ENCODE measurements around the gene C1orf185.

C1orf185 gene

GRCh38 chr1:51101976-51102375 is at the start of gene C1orf185:
TSS of gene C1orf185 (plus strand) at chr1:51102228. CDS start at chr1:51102234, 6 bp downstream.
- H3K27ac ChIP-seq (ENCODE audit: low read length): no peak within 1 kb of the TSS
- H3K36me3 ChIP-seq (ENCODE audit: insufficient read depth, low read depth, low read length): no peaks in the 10 kb centered on the region
- no peak within 1 kb of the TSS for H3K4me3 ChIP-seq (ENCODE audit: low read length)
- H3K9me3 ChIP-seq (ENCODE audit: insufficient read depth, low read depth, low read length): no peaks in the 10 kb centered on the region
- no peaks in the 10 kb centered on the region for H3K27me3 ChIP-seq (ENCODE audit: insufficient read depth, low read length)
- no peaks in the 10 kb centered on the region for H3K4me1 ChIP-seq (ENCODE audit: insufficient read depth, low read length)
- no peak within 1 kb of the TSS for H3K9ac ChIP-seq (ENCODE audit: low read depth, low read length)

- no peak overlapping the region for H3K27ac ChIP-seq (ENCODE audit: low read length)
Observed at GRCh38 chr1:51058858-51059257, 43.2 kb upstream of the C1orf185 start.

GRCh38 chr1:51061231-51061918 is 40.7 kb upstream of the C1orf185 start:
- Histone ChIP-seq H3K27me3 (ENCODE audit: insufficient read depth, low read length) (no peaks in the 10 kb centered on the region), H3K36me3 (ENCODE audit: insufficient read depth, low read depth, low read length) (no peaks in the 10 kb centered on the region), H3K4me1 (ENCODE audit: insufficient read depth, low read length) (no peaks in the 10 kb centered on the region), H3K4me3 (ENCODE audit: low read length) (no peak overlapping the region), H3K9ac (ENCODE audit: low read depth, low read length) (no peak overlapping the region), H3K9me3 (ENCODE audit: insufficient read depth, low read depth, low read length) (no peaks in the 10 kb centered on the region; the same call in 1 of the 2 replicates), H3K27ac (ENCODE audit: low read length) (no peak overlapping the region)

More at GRCh38 chr1:51058858-51059257, 43.2 kb upstream of the C1orf185 start:
- no peaks in the 10 kb centered on the region for H3K27me3 ChIP-seq (ENCODE audit: insufficient read depth, low read length)
- H3K4me3 ChIP-seq (ENCODE audit: low read length): no peak overlapping the region
- no peak overlapping the region for H3K9ac ChIP-seq (ENCODE audit: low read depth, low read length)
- H3K9me3 ChIP-seq (ENCODE audit: insufficient read depth, low read depth, low read length): no peaks in the 10 kb centered on the region; the same call in 1 of the 2 replicates
- H3K4me1 ChIP-seq (ENCODE audit: insufficient read depth, low read length): no peaks in the 10 kb centered on the region
- no peaks in the 10 kb centered on the region for H3K36me3 ChIP-seq (ENCODE audit: insufficient read depth, low read depth, low read length)

GRCh38 chr1:51063121-51063520 is 38.9 kb upstream of the C1orf185 start:
- Histone ChIP-seq H3K27me3 (ENCODE audit: insufficient read depth, low read length) (no peaks in the 10 kb centered on the region), H3K4me3 (ENCODE audit: low read length) (no peak overlapping the region), H3K9me3 (ENCODE audit: insufficient read depth, low read depth, low read length) (no peaks in the 10 kb centered on the region; the same call in 1 of the 2 replicates), H3K36me3 (ENCODE audit: insufficient read depth, low read depth, low read length) (no peaks in the 10 kb centered on the region), H3K27ac (ENCODE audit: low read length) (no peak overlapping the region), H3K4me1 (ENCODE audit: insufficient read depth, low read length) (no peaks in the 10 kb centered on the region), H3K9ac (ENCODE audit: low read depth, low read length) (no peak overlapping the region)

GRCh38 chr1:51070011-51070410 is 32.0 kb upstream of the C1orf185 start:
- H3K27ac ChIP-seq (ENCODE audit: low read length): no peak overlapping the region
- no peaks in the 10 kb centered on the region for H3K36me3 ChIP-seq (ENCODE audit: insufficient read depth, low read depth, low read length)
- H3K27me3 ChIP-seq (ENCODE audit: insufficient read depth, low read length): no peaks in the 10 kb centered on the region
- H3K9ac ChIP-seq (ENCODE audit: low read depth, low read length): no peak overlapping the region
- no peak overlapping the region for H3K4me3 ChIP-seq (ENCODE audit: low read length)
- no peaks in the 10 kb centered on the region for H3K9me3 ChIP-seq (ENCODE audit: insufficient read depth, low read depth, low read length)
- no peaks in the 10 kb centered on the region for H3K4me1 ChIP-seq (ENCODE audit: insufficient read depth, low read length)

GRCh38 chr1:51070640-51071039 is 31.4 kb upstream of the C1orf185 start:
- Histone ChIP-seq H3K4me1 (ENCODE audit: insufficient read depth, low read length) (no peaks in the 10 kb centered on the region), H3K9ac (ENCODE audit: low read depth, low read length) (no peak overlapping the region), H3K27me3 (ENCODE audit: insufficient read depth, low read length) (no peaks in the 10 kb centered on the region), H3K9me3 (ENCODE audit: insufficient read depth, low read depth, low read length) (no peaks in the 10 kb centered on the region), H3K36me3 (ENCODE audit: insufficient read depth, low read depth, low read length) (no peaks in the 10 kb centered on the region), H3K4me3 (ENCODE audit: low read length) (no peak overlapping the region), H3K27ac (ENCODE audit: low read length) (no peak overlapping the region)

GRCh38 chr1:51071291-51072042 is 30.6 kb upstream of the C1orf185 start:
- Histone ChIP-seq H3K27me3 (ENCODE audit: insufficient read depth, low read length) (no peaks in the 10 kb centered on the region), H3K36me3 (ENCODE audit: insufficient read depth, low read depth, low read length) (no peaks in the 10 kb centered on the region), H3K4me3 (ENCODE audit: low read length) (no peak overlapping the region), H3K4me1 (ENCODE audit: insufficient read depth, low read length) (no peaks in the 10 kb centered on the region), H3K27ac (ENCODE audit: low read length) (no peak overlapping the region), H3K9me3 (ENCODE audit: insufficient read depth, low read depth, low read length) (no peaks in the 10 kb centered on the region), H3K9ac (ENCODE audit: low read depth, low read length) (no peak overlapping the region)

GRCh38 chr1:51072043-51072439 is 30.0 kb upstream of the C1orf185 start:
- H3K9me3 ChIP-seq (ENCODE audit: insufficient read depth, low read depth, low read length): no peaks in the 10 kb centered on the region
- no peak overlapping the region for H3K4me3 ChIP-seq (ENCODE audit: low read length)
- H3K36me3 ChIP-seq (ENCODE audit: insufficient read depth, low read depth, low read length): no peaks in the 10 kb centered on the region
- no peak overlapping the region for H3K27ac ChIP-seq (ENCODE audit: low read length)
- no peaks in the 10 kb centered on the region for H3K27me3 ChIP-seq (ENCODE audit: insufficient read depth, low read length)
- H3K4me1 ChIP-seq (ENCODE audit: insufficient read depth, low read length): no peaks in the 10 kb centered on the region
- no peak overlapping the region for H3K9ac ChIP-seq (ENCODE audit: low read depth, low read length)

- H3K27ac ChIP-seq (ENCODE audit: low read length): no peak overlapping the region
- H3K9me3 ChIP-seq (ENCODE audit: insufficient read depth, low read depth, low read length): no peaks in the 10 kb centered on the region
- H3K36me3 ChIP-seq (ENCODE audit: insufficient read depth, low read depth, low read length): no peaks in the 10 kb centered on the region
- no peak overlapping the region for H3K9ac ChIP-seq (ENCODE audit: low read depth, low read length)
- H3K4me1 ChIP-seq (ENCODE audit: insufficient read depth, low read length): no peaks in the 10 kb centered on the region
- no peak overlapping the region for H3K4me3 ChIP-seq (ENCODE audit: low read length)
- H3K27me3 ChIP-seq (ENCODE audit: insufficient read depth, low read length): no peaks in the 10 kb centered on the region
Observed at GRCh38 chr1:51072651-51073050, 29.4 kb upstream of the C1orf185 start.

GRCh38 chr1:51073456-51073855 is 28.6 kb upstream of the C1orf185 start:
- Histone ChIP-seq H3K27me3 (ENCODE audit: insufficient read depth, low read length) (no peaks in the 10 kb centered on the region), H3K9me3 (ENCODE audit: insufficient read depth, low read depth, low read length) (no peaks in the 10 kb centered on the region), H3K4me3 (ENCODE audit: low read length) (no peak overlapping the region), H3K27ac (ENCODE audit: low read length) (no peak overlapping the region), H3K9ac (ENCODE audit: low read depth, low read length) (no peak overlapping the region), H3K4me1 (ENCODE audit: insufficient read depth, low read length) (no peaks in the 10 kb centered on the region), H3K36me3 (ENCODE audit: insufficient read depth, low read depth, low read length) (no peaks in the 10 kb centered on the region)

GRCh38 chr1:51086496-51087271 is 15.3 kb upstream of the C1orf185 start:
- Histone ChIP-seq H3K9me3 (ENCODE audit: insufficient read depth, low read depth, low read length) (no peaks in the 10 kb centered on the region), H3K9ac (ENCODE audit: low read depth, low read length) (no peak overlapping the region), H3K27me3 (ENCODE audit: insufficient read depth, low read length) (no peaks in the 10 kb centered on the region)

More at GRCh38 chr1:51086496-51087271, 15.3 kb upstream of the C1orf185 start:
- Histone ChIP-seq H3K27ac (ENCODE audit: low read length) (no peak overlapping the region), H3K36me3 (ENCODE audit: insufficient read depth, low read depth, low read length) (no peaks in the 10 kb centered on the region), H3K4me1 (ENCODE audit: insufficient read depth, low read length) (peaks cover 5% of the 10 kb centered on the region; the same call in 1 of the 2 replicates), H3K4me3 (ENCODE audit: low read length) (no peak overlapping the region)

All from iPS-20b (cell line).